DOHH2 (cell line): ENCODE results near the gene CAND2.

Source experiments
- H3F3A ChIP-seq: fragments of 200-600 bp; sonication (generic), shearing (Covaris generic); 2 replicates; pipeline ENCODE4 v1.6.0; 2016; ENCODE audit warnings: antibody characterized with exemption, mild to moderate bottlenecking; ENCODE audit not compliant: control insufficient read depth, insufficient read depth
- H3K27ac ChIP-seq: fragments of 200-600 bp; sonication (generic); 2 replicates; pipeline ENCODE4 v1.5.1; 2014; ENCODE audit warnings: low read depth, mild to moderate bottlenecking, low read length, moderate library complexity
- H3K27me3 ChIP-seq: fragments of 200-600 bp; sonication (generic); 2 replicates; pipeline ENCODE4 v1.6.1; 2014; ENCODE audit warnings: mild to moderate bottlenecking, low read length, mixed read lengths; ENCODE audit not compliant: control insufficient read depth
- H3K36me3 ChIP-seq: fragments of 200-600 bp; sonication (generic); 2 replicates; pipeline ENCODE4 v1.6.1; 2014; ENCODE audit warnings: mild to moderate bottlenecking, low read length, moderate library complexity, mixed read lengths; ENCODE audit not compliant: control insufficient read depth
- H3K4me1 ChIP-seq: fragments of 200-600 bp; sonication (generic); 2 replicates; pipeline ENCODE4 v1.6.1; 2014; ENCODE audit warnings: mild to moderate bottlenecking, low read length, mixed read lengths; ENCODE audit not compliant: control insufficient read depth
- H3K4me2 ChIP-seq: fragments of 200-600 bp; sonication (generic); 2 replicates; pipeline ENCODE4 v1.6.0; 2014; ENCODE audit warnings: mild to moderate bottlenecking, low read length, moderate library complexity
- H3K4me3 ChIP-seq: fragments of 200-600 bp; sonication (generic); 2 replicates; pipeline ENCODE4 v1.5.1; 2014; ENCODE audit warnings: mild to moderate bottlenecking, low read length, mixed read lengths
- H3K79me2 ChIP-seq: fragments of 200-600 bp; sonication (generic); 2 replicates; pipeline ENCODE4 v1.6.1; 2014; ENCODE audit warnings: mild to moderate bottlenecking, low read length, mixed read lengths; ENCODE audit not compliant: control insufficient read depth
- H3K9me2 ChIP-seq: fragments of 200-600 bp; sonication (generic); replicated peaks from 2 replicates; pipeline ENCODE4 v1.6.1; 2014; ENCODE audit warnings: mild to moderate bottlenecking, low read length, mixed read lengths; ENCODE audit not compliant: control insufficient read depth
- H3K9me3 ChIP-seq: fragments of 200-600 bp; sonication (generic); 2 replicates; pipeline ENCODE4 v1.6.1; 2014; ENCODE audit warnings: antibody characterized with exemption, low read length, mixed read lengths; ENCODE audit not compliant: control insufficient read depth, insufficient read depth
- H4K20me1 ChIP-seq: fragments of 200-600 bp; sonication (generic); 2 replicates; pipeline ENCODE4 v1.6.0; 2014; ENCODE audit warnings: low read depth, mild to moderate bottlenecking, antibody characterized with exemption, low read length, moderate library complexity; ENCODE audit not compliant: control insufficient read depth, insufficient read depth
- CTCF ChIP-seq: fragments of 200-600 bp; sonication (generic); IDR thresholded peaks from one replicate; pipeline ENCODE4 v1.5.1; 2014; ENCODE audit warnings: antibody characterized with exemption, mild to moderate bottlenecking, low read depth, low read length; ENCODE audit not compliant: poor library complexity, severe bottlenecking
- EZH2phosphoT487 ChIP-seq: fragments of 200-600 bp; sonication (generic); IDR thresholded peaks from 2 replicates; pipeline ENCODE4 v1.6.1; 2017; ENCODE audit warnings: borderline replicate concordance, mild to moderate bottlenecking, antibody characterized with exemption, low read length, moderate library complexity, mixed read lengths

CAND2 gene

DNA sequence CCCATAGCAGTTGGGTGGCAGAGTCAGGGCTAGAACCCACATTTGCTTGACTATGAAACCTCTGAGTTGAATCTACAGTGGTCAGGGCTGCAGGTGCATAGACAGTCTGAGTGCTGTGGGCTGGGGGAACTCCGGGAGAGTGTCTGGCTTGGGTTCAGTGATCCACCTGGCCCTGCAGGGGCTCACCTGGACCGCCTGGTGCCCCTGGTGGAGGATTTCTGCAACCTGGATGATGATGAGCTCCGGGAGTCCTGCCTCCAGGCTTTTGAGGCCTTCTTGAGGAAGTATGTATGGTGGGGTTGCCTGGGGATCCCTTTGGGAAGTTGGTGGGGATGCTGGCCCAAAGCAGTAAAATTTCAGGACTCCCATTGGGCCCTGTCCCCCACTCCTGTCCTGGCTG is 16.3 kb downstream of the CAND2 start:
- no peaks in the 10 kb centered on the region for H3K79me2 ChIP-seq
- H3K36me3 ChIP-seq, result no peaks in the 10 kb centered on the region
- no peaks in the 10 kb centered on the region for H3K9me2 ChIP-seq
- H3K4me3 ChIP-seq, result no peak overlapping the region
- H3K27me3 ChIP-seq, result no peaks in the 10 kb centered on the region
- H3K4me1 ChIP-seq, result peaks cover 20% of the 10 kb centered on the region
- H3K9me3 ChIP-seq, result no peaks in the 10 kb centered on the region
- no peak overlapping the region for H3K27ac ChIP-seq
- no peaks in the 10 kb centered on the region for H3F3A ChIP-seq
- H3K4me2 ChIP-seq, result no peak overlapping the region
- no peak for TF ChIP-seq EZH2phosphoT487
- TF ChIP-seq CTCF, result no peak
- H4K20me1 ChIP-seq, result no peaks in the 10 kb centered on the region

DNA sequence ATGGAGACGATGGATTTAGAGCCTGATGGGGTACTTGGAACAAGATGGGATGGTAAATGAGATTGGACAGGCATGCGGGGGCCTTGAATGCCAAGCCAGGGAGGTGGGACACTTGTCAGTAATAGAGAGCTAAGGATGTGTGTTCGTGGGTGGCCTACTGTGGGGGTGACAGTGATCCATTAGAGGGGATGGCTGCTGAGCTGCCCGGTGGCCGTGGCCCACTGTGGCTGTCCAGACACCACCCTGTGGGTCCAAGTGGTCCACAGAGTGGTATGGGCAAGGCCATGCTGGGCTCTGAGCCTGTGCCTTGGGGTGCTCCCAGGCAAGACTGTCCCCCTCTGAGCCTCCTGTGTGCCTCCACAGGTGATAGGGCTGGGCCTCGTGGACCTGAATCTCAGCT is 17.5 kb downstream of the CAND2 start:
- Histone ChIP-seq H3K36me3 (no peaks in the 10 kb centered on the region), H4K20me1 (no peaks in the 10 kb centered on the region), H3K4me3 (no peak overlapping the region), H3K4me1 (peaks cover 29% of the 10 kb centered on the region), H3K27ac (no peak overlapping the region), H3K79me2 (no peaks in the 10 kb centered on the region), H3K4me2 (no peak overlapping the region), H3K9me2 (no peaks in the 10 kb centered on the region), H3K27me3 (no peaks in the 10 kb centered on the region), H3K9me3 (no peaks in the 10 kb centered on the region), H3F3A (no peaks in the 10 kb centered on the region)
- no peak for TF ChIP-seq CTCF
- no peak for TF ChIP-seq EZH2phosphoT487

- Histone ChIP-seq H3F3A (no peaks in the 10 kb centered on the region), H3K27ac (no peak overlapping the region), H3K36me3 (no peaks in the 10 kb centered on the region), H3K4me3 (no peak overlapping the region), H4K20me1 (no peaks in the 10 kb centered on the region), H3K9me3 (no peaks in the 10 kb centered on the region), H3K27me3 (no peaks in the 10 kb centered on the region), H3K79me2 (no peaks in the 10 kb centered on the region), H3K4me1 (peaks cover 30% of the 10 kb centered on the region), H3K4me2 (no peak overlapping the region), H3K9me2 (no peaks in the 10 kb centered on the region)
- no peak for TF ChIP-seq CTCF
These were observed 18.6 kb downstream of the CAND2 start for GRCh38 chr3:12815078-12815477.

DNA sequence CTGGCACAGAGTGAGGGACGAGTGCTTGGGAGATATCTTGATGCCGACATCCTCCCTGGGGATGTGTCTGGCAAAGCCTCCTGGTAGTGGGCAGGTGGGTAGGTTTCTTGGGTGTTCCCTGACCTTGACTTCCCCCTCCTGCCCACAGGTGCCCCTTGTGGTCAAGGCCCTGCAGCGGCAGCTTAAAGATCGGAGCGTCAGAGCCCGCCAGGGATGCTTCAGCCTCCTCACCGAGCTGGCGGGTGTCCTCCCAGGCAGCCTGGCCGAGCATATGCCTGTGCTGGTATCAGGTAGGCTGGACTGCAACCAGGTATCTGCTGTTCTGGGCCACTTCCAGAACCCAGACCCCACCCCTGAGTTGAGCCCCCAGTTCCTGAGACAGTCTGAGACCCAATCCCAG is 19.2 kb downstream of the CAND2 start:
- Histone ChIP-seq H3K4me3 (no peak overlapping the region), H3K27ac (no peak overlapping the region), H3K4me1 (peaks cover 26% of the 10 kb centered on the region), H3K4me2 (no peak overlapping the region), H3F3A (no peaks in the 10 kb centered on the region), H3K9me2 (no peaks in the 10 kb centered on the region), H3K36me3 (no peaks in the 10 kb centered on the region), H3K27me3 (no peaks in the 10 kb centered on the region), H3K9me3 (no peaks in the 10 kb centered on the region), H3K79me2 (no peaks in the 10 kb centered on the region), H4K20me1 (no peaks in the 10 kb centered on the region)
- TF ChIP-seq EZH2phosphoT487 (no peak), CTCF (peak; percentile 17)
